ENCODE data around the gene PTOV1. TPM values are rescaled to one million over a fixed set of nuclear protein-coding genes. Genes with fewer than 3 reads are reported as not detected.

PTOV1 gene
- total and polyA plus RNA-seq, 2 of the 13 experiments (the other 11 are each of a cell fraction or from before 2014, with no cell fraction given): 63.5 to 68.5 TPM

GRCh38 chr19:49866933-49867782 is 16.2 kb downstream of the PTOV1 start, which contains the start of gene PNKP (continued):
- TF ChIP-seq GMEB1 (CRISPR knock-in tag; IDR thresholded peaks at IDR 0.05; ENCODE audit: borderline replicate concordance) (peak; percentile 76; the same call in 1 of the 2 replicates), ZNF501 (CRISPR knock-in tag; IDR thresholded peaks at IDR 0.05) (peak; percentile 36; the same call in 1 of the 2 replicates), RCOR2 (CRISPR knock-in tag; IDR thresholded peaks at IDR 0.05) (no peak), ZNF281 (CRISPR knock-in tag; IDR thresholded peaks at IDR 0.05; ENCODE audit: borderline replicate concordance) (peak; percentile 59; the same call in 1 of the 2 replicates), ZBTB2 (CRISPR knock-in tag; IDR thresholded peaks at IDR 0.05; ENCODE audit: low read depth) (peak; percentile 91), ZSCAN29 (CRISPR knock-in tag; conservative IDR thresholded peaks at IDR 0.05) (peak; percentile 59; the same call in 1 of the 2 replicates), ZSCAN20 (CRISPR knock-in tag; IDR thresholded peaks at IDR 0.05; ENCODE audit: borderline replicate concordance) (0 out of 2 replicates have a peak, but pooled peaks have one; percentile 12), ZNF543 (CRISPR knock-in tag; IDR thresholded peaks at IDR 0.05) (peak; percentile 87), ZNF709 (CRISPR knock-in tag; IDR thresholded peaks at IDR 0.05) (peak; percentile 69; the same call in 1 of the 2 replicates), USF2 (IDR thresholded peaks at IDR 0.05; ENCODE audit: low read depth, low read length) (no peak), USF2 (CRISPR knock-in tag; IDR thresholded peaks at IDR 0.05; ENCODE audit: borderline replicate concordance) (peak; percentile 46), PHF21A (CRISPR knock-in tag; IDR thresholded peaks at IDR 0.05) (no peak), PBX3 (CRISPR knock-in tag; IDR thresholded peaks at IDR 0.05; ENCODE audit: borderline replicate concordance) (no peak), ZZZ3 (CRISPR knock-in tag; IDR thresholded peaks at IDR 0.05; ENCODE audit: borderline replicate concordance) (peak; percentile 41; the same call in 1 of the 2 replicates), ZNF660 (CRISPR knock-in tag; IDR thresholded peaks at IDR 0.05; ENCODE audit: borderline replicate concordance, low read depth) (0 out of 2 replicates have a peak, but pooled peaks have one; percentile 59), KDM6A (CRISPR knock-in tag; IDR thresholded peaks at IDR 0.05; ENCODE audit: low read depth) (no peak), FOXJ3 (CRISPR knock-in tag; IDR thresholded peaks at IDR 0.05; ENCODE audit: borderline replicate concordance) (no peak), ZNF670 (CRISPR knock-in tag; IDR thresholded peaks at IDR 0.05; ENCODE audit: borderline replicate concordance) (0 out of 2 replicates have a peak, but pooled peaks have one; percentile 5)

Data from HepG2 (cell line).